GM19023 (cell line): Measurements from ENCODE around the gene TFEC.
"Not testable (repeated sequence)": the region's sequence is repeated elsewhere in the genome, so short reads cannot be mapped to it uniquely, and the experiment has no call there.

Experiments used
- ATAC-seq: cut with Tn5 transposase; IDR thresholded peaks from one replicate; pipeline ENCODE4 v1.9.1; 2021; ENCODE audit warnings: mild to moderate bottlenecking, moderate library complexity; ENCODE audit not compliant: unreplicated experiment

TFEC gene

DNA sequence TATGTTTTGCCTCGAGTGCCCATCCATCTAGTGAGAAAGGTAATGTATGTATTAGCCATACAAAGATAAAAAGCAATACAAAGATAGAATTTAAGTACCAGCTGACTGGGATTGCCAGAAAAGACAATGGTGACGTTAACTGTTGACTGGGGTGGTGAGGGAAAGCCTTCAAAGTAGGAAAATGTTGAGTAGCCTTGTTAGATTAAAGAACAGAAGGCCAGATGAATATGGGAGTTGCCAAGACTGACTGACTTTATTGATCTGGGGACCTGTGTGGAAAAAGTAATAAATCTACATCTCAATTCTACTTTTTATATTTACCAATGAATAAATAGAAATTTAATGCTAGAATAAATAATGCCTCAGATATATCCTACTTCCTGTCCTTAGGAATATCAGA lies 97.7 kb downstream of the TFEC start:
- ATAC-seq, result no peak

DNA sequence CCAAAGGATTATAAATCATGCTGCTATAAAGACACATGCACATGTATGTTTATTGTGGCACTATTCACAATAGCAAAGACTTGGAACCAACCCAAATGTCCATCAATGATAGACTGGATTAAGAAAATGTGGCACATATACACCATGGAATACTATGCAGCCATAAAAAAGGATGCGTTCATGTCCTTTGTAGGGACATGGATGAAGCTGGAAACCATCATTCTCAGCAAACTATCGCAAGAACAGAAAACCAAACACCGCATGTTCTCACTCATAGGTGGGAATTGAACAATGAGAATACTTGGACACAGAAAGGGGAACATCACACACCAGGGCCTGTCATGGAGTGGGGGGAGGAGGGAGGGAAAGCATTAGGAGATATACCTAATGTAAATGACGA lies 100.4 kb downstream of the TFEC start:
- not testable (repeated sequence) for ATAC-seq

- not testable (repeated sequence) for ATAC-seq
These were observed 100.8 kb downstream of the TFEC start for GRCh38 chr7:115929736-115930135.

DNA sequence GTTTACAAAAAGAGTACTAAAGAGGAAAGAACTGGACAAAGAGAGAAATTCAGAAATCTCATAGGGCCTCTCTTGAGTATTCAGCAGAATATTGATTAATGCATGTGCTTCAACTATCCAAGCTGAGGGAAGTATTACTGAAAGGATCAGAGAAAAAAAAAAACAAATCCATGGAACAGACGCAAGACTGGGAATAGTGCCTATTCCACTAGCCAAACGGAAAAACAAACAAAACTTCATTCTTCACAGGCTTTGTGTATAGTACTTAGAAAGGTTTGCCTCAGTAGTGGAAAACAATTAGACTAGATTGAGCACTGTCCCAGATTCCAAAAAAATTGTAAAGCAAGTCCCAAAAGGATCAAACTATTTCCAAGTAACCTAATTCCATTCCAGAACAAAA lies 106.2 kb downstream of the TFEC start:
- no peak for ATAC-seq

DNA sequence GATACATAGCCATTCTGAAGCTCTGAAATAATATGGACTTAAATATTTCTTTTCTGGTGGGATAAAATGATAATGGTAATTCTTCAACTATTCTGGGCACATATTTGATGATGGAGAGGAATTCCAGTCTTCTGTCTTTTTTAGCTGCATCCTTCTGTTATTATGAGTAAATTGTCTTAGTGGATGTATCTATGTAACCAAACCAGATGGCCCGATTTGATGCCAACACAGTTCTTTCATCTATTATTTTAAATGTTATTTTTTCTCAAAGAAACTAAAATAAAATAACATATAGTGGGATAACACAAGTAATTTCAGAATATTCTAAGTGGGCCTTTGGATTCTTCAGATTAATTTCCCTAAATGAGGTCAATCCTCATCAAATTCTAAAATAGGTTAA lies 110.2 kb downstream of the TFEC start:
- ATAC-seq, result no peak

- ATAC-seq, result no peak
These were observed 115.6 kb downstream of the TFEC start for GRCh38 chr7:115914951-115915350.

DNA sequence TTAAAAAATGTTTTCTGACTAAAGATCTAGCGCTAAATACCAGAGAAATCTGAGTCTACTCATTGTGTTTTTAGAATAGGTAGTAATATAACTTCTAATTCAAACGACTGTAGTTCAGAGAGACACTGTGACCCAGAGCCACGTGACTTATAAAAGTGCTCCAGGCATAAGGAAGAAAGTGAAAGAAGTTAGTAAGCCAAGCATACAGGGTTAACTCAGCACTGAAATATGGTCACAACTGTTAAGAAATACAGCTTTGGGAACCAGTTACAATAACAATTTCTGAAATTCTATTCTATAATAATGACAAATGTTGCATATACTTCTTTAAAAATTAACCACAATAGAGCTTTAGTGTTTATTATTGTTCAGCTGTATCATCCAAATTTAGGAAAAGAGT lies 119.1 kb downstream of the TFEC start:
- no peak for ATAC-seq

- ATAC-seq, result no peak
These were observed 119.9 kb downstream of the TFEC start for GRCh38 chr7:115910541-115911164.

DNA sequence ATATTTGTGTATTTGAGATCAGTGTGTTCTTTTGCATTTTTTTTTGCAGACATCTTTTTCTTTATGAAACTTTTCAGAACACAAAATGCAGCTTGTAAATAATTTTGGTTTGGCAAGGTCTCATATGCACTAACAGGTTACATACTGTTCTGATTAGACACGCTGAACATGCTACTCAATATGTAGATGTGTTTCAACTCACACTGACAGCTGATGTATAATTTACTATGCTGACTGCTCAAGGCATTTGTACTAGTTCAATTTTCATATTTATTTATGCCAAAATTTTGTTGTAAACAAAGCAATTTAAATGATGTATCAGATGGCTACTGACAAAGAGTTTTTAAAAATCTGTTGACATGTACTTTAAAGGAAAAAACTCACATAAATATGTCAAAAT lies 123.8 kb downstream of the TFEC start:
- no peak for ATAC-seq

GRCh38 chr7:115889669-115889984 lies 140.9 kb downstream of the TFEC start:
- no peak for ATAC-seq

DNA sequence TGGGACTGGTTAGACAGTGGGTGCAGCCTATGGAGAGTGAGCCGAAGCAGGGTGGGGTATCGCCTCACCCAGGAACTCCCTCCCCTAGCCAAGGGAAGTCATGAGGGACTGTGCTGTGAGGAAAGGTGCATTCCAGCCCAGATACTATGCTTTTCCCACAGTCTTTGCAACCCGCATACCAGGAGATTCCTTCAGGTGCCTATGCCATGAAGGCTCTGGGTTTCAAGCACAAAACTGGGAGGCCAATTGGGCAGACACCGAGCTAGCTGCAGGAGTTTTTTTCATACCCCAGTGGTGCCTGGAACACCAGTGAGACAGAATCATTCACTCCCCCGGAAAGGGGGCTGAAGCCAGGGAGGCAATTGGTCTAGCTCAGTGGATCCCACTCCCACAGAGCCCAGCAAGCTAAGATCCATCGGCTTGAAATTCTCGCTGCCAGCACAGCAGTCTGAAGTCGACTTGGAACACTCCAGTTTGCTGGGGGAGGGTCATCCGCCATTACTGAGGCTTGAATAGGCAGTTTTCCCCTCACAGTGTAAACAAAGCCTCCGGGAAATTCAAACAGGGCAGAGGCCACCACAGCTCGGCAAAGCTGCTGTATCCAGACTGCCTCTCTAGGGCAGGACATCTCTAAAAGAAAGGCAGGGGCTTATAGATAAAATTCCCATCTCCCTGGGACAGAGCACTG lies 141.4 kb downstream of the TFEC start:
- no peak for ATAC-seq

DNA sequence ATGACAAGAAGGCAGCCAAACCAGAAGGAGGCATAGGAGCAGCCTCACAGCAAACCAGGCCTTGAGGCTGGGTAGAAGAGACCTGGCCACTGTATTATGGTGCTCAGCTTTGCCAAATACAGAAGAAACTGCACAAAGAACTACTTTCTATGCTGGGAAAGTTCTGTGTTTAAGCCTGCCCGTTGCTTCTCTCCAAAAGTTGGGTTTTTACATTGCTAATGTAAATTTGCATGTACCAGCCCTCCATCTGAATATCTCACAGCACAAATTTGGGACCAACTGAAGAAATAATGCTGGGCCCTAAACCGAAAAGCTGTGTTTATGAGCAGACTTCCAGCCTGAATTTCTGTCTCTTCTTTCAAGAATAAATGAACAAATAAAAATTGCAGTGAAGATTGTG lies 145.0 kb downstream of the TFEC start:
- ATAC-seq, result no peak
